Astrocyte (in vitro differentiated cells and primary cell): ENCODE measurements around the gene APOM. TPM values are rescaled to one million over a fixed set of nuclear protein-coding genes. Genes with fewer than 3 reads are reported as not detected.

Source experiments
- DNase-seq: peaks from one replicate; pipeline ENCODE4 v3.0.0-alpha.2; 2010; ENCODE audit warnings: low read depth
- FAIRE-seq: peaks from 2 replicates; lab custom pipeline; 2011; peaks lifted over from hg19 to GRCh38; lab: Jason Lieb, UNC
- H2AFZ ChIP-seq: 2 replicates; pipeline ENCODE4 v1.6.0; 2012; ENCODE audit warnings: low read depth, low read length, inconsistent platforms
- H3K27ac ChIP-seq: 2 replicates; pipeline ENCODE4 v1.5.1; 2011; ENCODE audit warnings: low read depth, low read length, inconsistent platforms
- H3K27me3 ChIP-seq: 2 replicates; pipeline ENCODE4 v1.6.0; 2011; ENCODE audit warnings: low read length, inconsistent platforms; ENCODE audit not compliant: insufficient read depth
- H3K36me3 ChIP-seq: 2 replicates; pipeline ENCODE4 v1.5.1; 2011; ENCODE audit warnings: low read length, inconsistent platforms; ENCODE audit not compliant: insufficient read depth
- H3K4me1 ChIP-seq: 2 replicates; pipeline ENCODE4 v1.5.1; 2011; ENCODE audit warnings: low read length, inconsistent platforms; ENCODE audit not compliant: insufficient read depth
- H3K4me2 ChIP-seq: 2 replicates; pipeline ENCODE4 v1.6.0; 2012; ENCODE audit warnings: low read length, inconsistent platforms
- H3K4me3 ChIP-seq: 2 replicates; pipeline ENCODE4 v1.5.1; 2011; ENCODE audit warnings: low read depth, mild to moderate bottlenecking, low read length, inconsistent platforms; ENCODE audit not compliant: insufficient read depth
- H3K79me2 ChIP-seq: 2 replicates; pipeline ENCODE4 v1.6.0; 2012; ENCODE audit warnings: mild to moderate bottlenecking, low read length, inconsistent platforms; ENCODE audit not compliant: insufficient read depth
- H3K9ac ChIP-seq: 2 replicates; pipeline ENCODE4 v1.6.0; 2012; ENCODE audit warnings: mild to moderate bottlenecking, low read length, inconsistent platforms
- H3K9me3 ChIP-seq: 2 replicates; pipeline ENCODE4 v1.5.1; 2012; ENCODE audit warnings: low read depth, mild to moderate bottlenecking, low read length, inconsistent platforms; ENCODE audit not compliant: insufficient read depth
- H4K20me1 ChIP-seq: 2 replicates; pipeline ENCODE4 v1.6.0; 2012; ENCODE audit warnings: low read length, inconsistent platforms; ENCODE audit not compliant: insufficient read depth
- H3K27ac Mint-ChIP-seq: one replicate; pipeline ENCODE4 v1.8.0; 2021; ENCODE audit warnings: mild to moderate bottlenecking, mixed read lengths; ENCODE audit not compliant: unreplicated experiment
- H3K27me3 Mint-ChIP-seq: one replicate; pipeline ENCODE4 v1.8.0; 2021; ENCODE audit warnings: low read depth, mixed read lengths; ENCODE audit not compliant: unreplicated experiment
- H3K36me3 Mint-ChIP-seq: one replicate; pipeline ENCODE4 v1.8.0; 2021; ENCODE audit warnings: low read depth, mixed read lengths; ENCODE audit not compliant: unreplicated experiment
- H3K4me1 Mint-ChIP-seq: one replicate; pipeline ENCODE4 v1.8.0; 2021; ENCODE audit warnings: low read depth, mixed read lengths; ENCODE audit not compliant: unreplicated experiment
- H3K4me3 Mint-ChIP-seq: one replicate; pipeline ENCODE4 v1.8.0; 2021; ENCODE audit warnings: mild to moderate bottlenecking, moderate library complexity, mixed read lengths; ENCODE audit not compliant: unreplicated experiment
- H3K9me3 Mint-ChIP-seq: one replicate; pipeline ENCODE4 v1.8.0; 2021; ENCODE audit warnings: mild to moderate bottlenecking, mixed read lengths; ENCODE audit not compliant: unreplicated experiment
- EZH2 ChIP-seq: IDR thresholded peaks from 2 replicates; pipeline ENCODE4 v1.6.1; 2012; ENCODE audit warnings: mild to moderate bottlenecking, low read length, inconsistent platforms; ENCODE audit not compliant: insufficient read depth
- total RNA-seq: library from RNA; stranded (reverse); gene quantifications from 2 replicates; pipeline ENCODE4 v1.2.1, GENCODE V29; 2021
- TF ChIP-seq, protein P1 (sequence below): IDR thresholded peaks from 2 replicates; pipeline ENCODE4 v1.5.1; 2011; ENCODE audit warnings: low read depth, mild to moderate bottlenecking, inconsistent platforms, low read length, moderate library complexity; ENCODE audit not compliant: insufficient read depth

Gene APOM
- total RNA-seq, 1 donor from 2014 or later, result 0.89 TPM

DNA sequence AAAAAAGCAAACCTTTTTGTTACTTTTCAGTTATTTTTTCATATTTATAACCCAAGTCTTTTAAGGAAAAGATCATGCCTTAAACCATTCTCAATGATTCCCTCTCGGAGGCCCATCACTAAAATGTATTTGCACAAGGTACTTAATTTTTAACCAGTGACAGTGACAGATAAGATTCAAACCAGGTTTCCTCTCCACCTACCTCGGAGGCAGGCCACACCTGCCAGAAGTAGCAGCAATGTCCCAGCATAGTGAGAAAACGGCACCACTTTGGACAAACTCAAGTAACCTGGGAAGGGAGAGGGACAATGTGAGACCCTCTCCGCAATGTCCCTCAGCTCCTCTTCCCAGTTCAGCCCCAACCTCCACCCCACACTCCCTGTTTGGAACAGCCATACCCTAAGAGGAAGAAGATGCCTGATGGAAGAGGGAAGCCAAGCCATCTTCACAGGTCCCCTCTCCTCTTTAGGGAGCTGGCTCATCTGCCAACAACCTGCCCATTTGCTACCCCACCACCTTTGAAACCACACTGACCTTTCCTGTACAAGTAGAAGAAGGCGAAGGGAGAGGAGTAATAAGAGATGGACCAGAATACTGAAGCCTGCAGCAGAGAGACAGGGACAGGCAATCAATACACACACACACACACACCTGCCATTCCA is 45.2 kb downstream of the APOM start:
- peak overlapping the region; percentile 89 for H3K9ac ChIP-seq
- peak overlapping the region; percentile 99 for H3K4me3 Mint-ChIP-seq
- peaks cover 17% of the 10 kb centered on the region for H3K4me1 Mint-ChIP-seq
- peaks cover 38% of the 10 kb centered on the region for H3K79me2 ChIP-seq
- TF ChIP-seq, protein P1, sequence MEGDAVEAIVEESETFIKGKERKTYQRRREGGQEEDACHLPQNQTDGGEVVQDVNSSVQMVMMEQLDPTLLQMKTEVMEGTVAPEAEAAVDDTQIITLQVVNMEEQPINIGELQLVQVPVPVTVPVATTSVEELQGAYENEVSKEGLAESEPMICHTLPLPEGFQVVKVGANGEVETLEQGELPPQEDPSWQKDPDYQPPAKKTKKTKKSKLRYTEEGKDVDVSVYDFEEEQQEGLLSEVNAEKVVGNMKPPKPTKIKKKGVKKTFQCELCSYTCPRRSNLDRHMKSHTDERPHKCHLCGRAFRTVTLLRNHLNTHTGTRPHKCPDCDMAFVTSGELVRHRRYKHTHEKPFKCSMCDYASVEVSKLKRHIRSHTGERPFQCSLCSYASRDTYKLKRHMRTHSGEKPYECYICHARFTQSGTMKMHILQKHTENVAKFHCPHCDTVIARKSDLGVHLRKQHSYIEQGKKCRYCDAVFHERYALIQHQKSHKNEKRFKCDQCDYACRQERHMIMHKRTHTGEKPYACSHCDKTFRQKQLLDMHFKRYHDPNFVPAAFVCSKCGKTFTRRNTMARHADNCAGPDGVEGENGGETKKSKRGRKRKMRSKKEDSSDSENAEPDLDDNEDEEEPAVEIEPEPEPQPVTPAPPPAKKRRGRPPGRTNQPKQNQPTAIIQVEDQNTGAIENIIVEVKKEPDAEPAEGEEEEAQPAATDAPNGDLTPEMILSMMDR, result no peak
- no peak for TF ChIP-seq EZH2
- DNase-seq (no peak), FAIRE-seq (no peak)
- peaks cover 37% of the 10 kb centered on the region for H4K20me1 ChIP-seq
- H3K4me1 ChIP-seq, result peaks cover 18% of the 10 kb centered on the region
- H3K36me3 Mint-ChIP-seq, result peaks cover 4% of the 10 kb centered on the region
- peak overlapping the region; percentile 41 for H3K27ac Mint-ChIP-seq
- peak overlapping the region; percentile 92 for H3K4me2 ChIP-seq
- no peak overlapping the region for H3K4me3 ChIP-seq
- no peaks in the 10 kb centered on the region for H3K9me3 Mint-ChIP-seq
- no peaks in the 10 kb centered on the region for H3K27me3 ChIP-seq
- H2AFZ ChIP-seq, result no peak overlapping the region
- no peak overlapping the region for H3K27ac ChIP-seq
- H3K36me3 ChIP-seq, result peaks cover 8% of the 10 kb centered on the region
- H3K9me3 ChIP-seq, result no peaks in the 10 kb centered on the region
- H3K27me3 Mint-ChIP-seq, result no peaks in the 10 kb centered on the region

GRCh38 chr6:31701666-31702404 is 46.1 kb downstream of the APOM start:
- H3K9ac ChIP-seq, result peak overlapping the region; percentile 89
- peak overlapping the region; percentile 93 for H3K27ac ChIP-seq
- H3K27me3 Mint-ChIP-seq, result peaks cover 1% of the 10 kb centered on the region
- no peaks in the 10 kb centered on the region for H3K9me3 ChIP-seq
- peak overlapping the region; percentile 92 for H3K4me2 ChIP-seq
- H3K27me3 ChIP-seq, result no peaks in the 10 kb centered on the region
- H3K36me3 Mint-ChIP-seq, result peaks cover 4% of the 10 kb centered on the region
- H3K4me3 ChIP-seq, result peak overlapping the region; percentile 89
- no peak for TF ChIP-seq EZH2
- TF ChIP-seq, protein P1, result no peak
- H3K79me2 ChIP-seq, result peaks cover 38% of the 10 kb centered on the region
- H3K27ac Mint-ChIP-seq, result peak overlapping the region; percentile 92
- H3K4me1 ChIP-seq, result peaks cover 18% of the 10 kb centered on the region
- H4K20me1 ChIP-seq, result peaks cover 34% of the 10 kb centered on the region
- peak overlapping the region; percentile 99 for H3K4me3 Mint-ChIP-seq
- H3K36me3 ChIP-seq, result peaks cover 5% of the 10 kb centered on the region
- DNase-seq (no peak), FAIRE-seq (no peak)
- no peaks in the 10 kb centered on the region for H3K9me3 Mint-ChIP-seq
- H2AFZ ChIP-seq, result peak overlapping the region; percentile 82
- H3K4me1 Mint-ChIP-seq, result peaks cover 17% of the 10 kb centered on the region
